ENCODE results near the gene AMY2B.
"Not testable (repeated sequence)": the region's sequence is repeated elsewhere in the genome, so short reads cannot be mapped to it uniquely, and the experiment has no call there.

Gene AMY2B
- total RNA-seq: 18.2 to 30.6 (median 25.4) reads per million in 3 donors

DNA sequence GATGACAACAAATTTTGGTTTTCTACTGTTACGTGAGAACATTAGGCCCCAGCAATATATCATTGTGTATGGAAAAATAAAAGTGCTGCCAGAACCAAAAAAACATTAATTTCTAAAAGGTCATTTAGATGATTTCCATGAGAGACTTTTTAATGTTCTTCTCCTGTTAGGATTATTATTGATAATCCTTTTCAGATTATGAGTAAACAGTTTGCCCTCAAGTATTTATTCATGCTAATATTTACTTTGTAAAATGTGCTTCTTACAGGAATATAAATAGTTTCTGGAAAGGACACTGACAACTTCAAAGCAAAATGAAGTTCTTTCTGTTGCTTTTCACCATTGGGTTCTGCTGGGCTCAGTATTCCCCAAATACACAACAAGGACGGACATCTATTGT is at the start of gene AMY2B:
Gene AMY2B, plus strand, starts transcription at position 301 of the 400 bp plus-strand sequence. Its CDS starts 14 bp downstream, at position 315.
- DNase-seq; H3K36me3 ChIP-seq (ENCODE audit: control insufficient read depth, insufficient read depth, low read length); H3K27me3 ChIP-seq (replicated peaks; ENCODE audit: control insufficient read depth, insufficient read depth, low read length, poor library complexity, severe bottlenecking); H3K4me3 ChIP-seq (ENCODE audit: insufficient read depth, low read depth, low read length, poor library complexity, severe bottlenecking); H3K9me3 ChIP-seq (ENCODE audit: control insufficient read depth, low read length); H3K4me1 ChIP-seq (ENCODE audit: control insufficient read depth, insufficient read depth, low read length, poor library complexity, severe bottlenecking); H3K27ac ChIP-seq (ENCODE audit: insufficient read depth, low read length, poor library complexity, severe bottlenecking): not testable (repeated sequence)

GRCh38 chr1:103523346-103523745 is 48.0 kb upstream of the AMY2B start:
- no peaks in the 10 kb centered on the region for H3K9me3 ChIP-seq (ENCODE audit: control insufficient read depth, low read length)
- no peak for DNase-seq
- no peak overlapping the region for H3K4me3 ChIP-seq (ENCODE audit: insufficient read depth, low read depth, low read length, poor library complexity, severe bottlenecking)
- H3K4me1 ChIP-seq (ENCODE audit: control insufficient read depth, insufficient read depth, low read length, poor library complexity, severe bottlenecking): peaks cover 10% of the 10 kb centered on the region
- no peak overlapping the region for H3K27ac ChIP-seq (ENCODE audit: insufficient read depth, low read length, poor library complexity, severe bottlenecking)
- no peaks in the 10 kb centered on the region for H3K27me3 ChIP-seq (replicated peaks; ENCODE audit: control insufficient read depth, insufficient read depth, low read length, poor library complexity, severe bottlenecking)
- H3K36me3 ChIP-seq (ENCODE audit: control insufficient read depth, insufficient read depth, low read length): no peaks in the 10 kb centered on the region

GRCh38 chr1:103525114-103525606 is 46.2 kb upstream of the AMY2B start:
- Histone ChIP-seq H3K27me3 (replicated peaks; ENCODE audit: control insufficient read depth, insufficient read depth, low read length, poor library complexity, severe bottlenecking) (no peaks in the 10 kb centered on the region), H3K4me3 (ENCODE audit: insufficient read depth, low read depth, low read length, poor library complexity, severe bottlenecking) (peak overlapping the region; percentile 53), H3K4me1 (ENCODE audit: control insufficient read depth, insufficient read depth, low read length, poor library complexity, severe bottlenecking) (peaks cover 14% of the 10 kb centered on the region), H3K9me3 (ENCODE audit: control insufficient read depth, low read length) (no peaks in the 10 kb centered on the region), H3K36me3 (ENCODE audit: control insufficient read depth, insufficient read depth, low read length) (no peaks in the 10 kb centered on the region), H3K27ac (ENCODE audit: insufficient read depth, low read length, poor library complexity, severe bottlenecking) (no peak overlapping the region)
- peak in 1 of 3 donors; percentile 1 for DNase-seq

GRCh38 chr1:103525607-103526507 is 45.5 kb upstream of the AMY2B start, which contains the start of gene RNPC3:
RNPC3 (plus strand) TSS chr1:103525699; CDS start chr1:103526071, 372 bp downstream.
- Histone ChIP-seq H3K27ac (ENCODE audit: insufficient read depth, low read length, poor library complexity, severe bottlenecking) (peak within 1 kb of the TSS; percentile 97), H3K4me3 (ENCODE audit: insufficient read depth, low read depth, low read length, poor library complexity, severe bottlenecking) (peak within 1 kb of the TSS; percentile 90), H3K9me3 (ENCODE audit: control insufficient read depth, low read length) (no peaks in the 10 kb centered on the region), H3K36me3 (ENCODE audit: control insufficient read depth, insufficient read depth, low read length) (no peaks in the 10 kb centered on the region), H3K27me3 (replicated peaks; ENCODE audit: control insufficient read depth, insufficient read depth, low read length, poor library complexity, severe bottlenecking) (no peaks in the 10 kb centered on the region), H3K4me1 (ENCODE audit: control insufficient read depth, insufficient read depth, low read length, poor library complexity, severe bottlenecking) (peaks cover 14% of the 10 kb centered on the region)
- peak; percentile 78 to 85 (median 80) for DNase-seq

- Histone ChIP-seq H3K4me1 (ENCODE audit: control insufficient read depth, insufficient read depth, low read length, poor library complexity, severe bottlenecking) (peaks cover 14% of the 10 kb centered on the region), H3K9me3 (ENCODE audit: control insufficient read depth, low read length) (no peaks in the 10 kb centered on the region), H3K27me3 (replicated peaks; ENCODE audit: control insufficient read depth, insufficient read depth, low read length, poor library complexity, severe bottlenecking) (no peaks in the 10 kb centered on the region), H3K27ac (ENCODE audit: insufficient read depth, low read length, poor library complexity, severe bottlenecking) (no peak overlapping the region), H3K4me3 (ENCODE audit: insufficient read depth, low read depth, low read length, poor library complexity, severe bottlenecking) (no peak overlapping the region), H3K36me3 (ENCODE audit: control insufficient read depth, insufficient read depth, low read length) (no peaks in the 10 kb centered on the region)
- DNase-seq: no peak
Measured at GRCh38 chr1:103527331-103527730, 44.1 kb upstream of the AMY2B start.

DNA sequence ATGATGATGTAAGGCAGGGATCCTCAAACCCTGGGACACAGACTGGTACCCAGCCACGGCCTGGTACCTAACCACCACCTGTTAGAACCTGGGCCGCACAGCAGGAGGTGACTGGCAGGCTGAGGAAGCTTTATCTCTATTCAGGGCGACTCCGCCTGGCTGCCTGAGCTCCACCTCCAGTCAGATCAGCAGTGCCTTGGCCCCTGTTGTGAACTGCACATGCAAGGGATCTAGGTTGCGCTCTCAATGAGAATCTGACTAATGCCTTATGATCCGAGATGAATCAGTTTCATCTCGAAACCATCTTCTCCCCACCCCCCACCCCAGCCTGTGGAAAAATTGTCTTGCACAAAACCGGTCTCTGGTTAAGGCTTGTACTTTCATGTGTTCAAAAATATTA is 41.6 kb upstream of the AMY2B start:
- H3K36me3 ChIP-seq (ENCODE audit: control insufficient read depth, insufficient read depth, low read length): peaks cover under 1% of the 10 kb centered on the region
- peak in 1 of 3 donors; percentile 2 for DNase-seq
- no peaks in the 10 kb centered on the region for H3K9me3 ChIP-seq (ENCODE audit: control insufficient read depth, low read length)
- H3K4me3 ChIP-seq (ENCODE audit: insufficient read depth, low read depth, low read length, poor library complexity, severe bottlenecking): no peak overlapping the region
- no peak overlapping the region for H3K27ac ChIP-seq (ENCODE audit: insufficient read depth, low read length, poor library complexity, severe bottlenecking)
- H3K4me1 ChIP-seq (ENCODE audit: control insufficient read depth, insufficient read depth, low read length, poor library complexity, severe bottlenecking): peaks cover 14% of the 10 kb centered on the region
- no peaks in the 10 kb centered on the region for H3K27me3 ChIP-seq (replicated peaks; ENCODE audit: control insufficient read depth, insufficient read depth, low read length, poor library complexity, severe bottlenecking)

DNA sequence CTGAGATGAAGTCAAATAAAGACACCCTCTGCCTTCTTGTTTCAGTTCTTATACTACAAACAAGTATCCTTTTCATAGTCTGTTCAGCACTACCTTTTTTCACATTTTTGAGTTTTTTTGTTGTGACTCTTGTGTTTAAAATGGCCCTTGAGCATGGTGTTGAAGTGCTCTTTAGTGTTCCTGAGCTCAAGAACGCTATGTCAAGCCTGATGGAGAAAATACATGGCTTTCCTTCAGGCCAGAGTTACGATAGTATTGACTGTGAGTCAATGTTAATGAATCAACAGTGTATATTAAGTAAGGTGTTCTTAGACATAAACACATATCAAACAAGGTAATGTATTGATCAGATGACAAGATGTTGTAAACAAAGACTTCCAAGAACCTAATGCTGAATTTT is 33.2 kb upstream of the AMY2B start:
- H3K27ac ChIP-seq (ENCODE audit: insufficient read depth, low read length, poor library complexity, severe bottlenecking): no peak overlapping the region
- no peak for DNase-seq
- H3K4me3 ChIP-seq (ENCODE audit: insufficient read depth, low read depth, low read length, poor library complexity, severe bottlenecking): no peak overlapping the region
- H3K9me3 ChIP-seq (ENCODE audit: control insufficient read depth, low read length): no peaks in the 10 kb centered on the region
- H3K36me3 ChIP-seq (ENCODE audit: control insufficient read depth, insufficient read depth, low read length): peaks cover 61% of the 10 kb centered on the region
- no peaks in the 10 kb centered on the region for H3K27me3 ChIP-seq (replicated peaks; ENCODE audit: control insufficient read depth, insufficient read depth, low read length, poor library complexity, severe bottlenecking)
- no peaks in the 10 kb centered on the region for H3K4me1 ChIP-seq (ENCODE audit: control insufficient read depth, insufficient read depth, low read length, poor library complexity, severe bottlenecking)

- H3K36me3 ChIP-seq (ENCODE audit: control insufficient read depth, insufficient read depth, low read length): peaks cover 77% of the 10 kb centered on the region
Measured at GRCh38 chr1:103541431-103541830, 30.0 kb upstream of the AMY2B start.

GRCh38 chr1:103546496-103546895 is 24.9 kb upstream of the AMY2B start:
- no peak for DNase-seq
- H3K4me3 ChIP-seq (ENCODE audit: insufficient read depth, low read depth, low read length, poor library complexity, severe bottlenecking): no peak overlapping the region
- H3K27me3 ChIP-seq (replicated peaks; ENCODE audit: control insufficient read depth, insufficient read depth, low read length, poor library complexity, severe bottlenecking): no peaks in the 10 kb centered on the region
- H3K4me1 ChIP-seq (ENCODE audit: control insufficient read depth, insufficient read depth, low read length, poor library complexity, severe bottlenecking): no peaks in the 10 kb centered on the region
- H3K36me3 ChIP-seq (ENCODE audit: control insufficient read depth, insufficient read depth, low read length): peaks cover 72% of the 10 kb centered on the region
- no peak overlapping the region for H3K27ac ChIP-seq (ENCODE audit: insufficient read depth, low read length, poor library complexity, severe bottlenecking)
- H3K9me3 ChIP-seq (ENCODE audit: control insufficient read depth, low read length): no peaks in the 10 kb centered on the region

More at GRCh38 chr1:103541431-103541830, 30.0 kb upstream of the AMY2B start:
- H3K4me3 ChIP-seq (ENCODE audit: insufficient read depth, low read depth, low read length, poor library complexity, severe bottlenecking): no peak overlapping the region
- DNase-seq: no peak
- H3K9me3 ChIP-seq (ENCODE audit: control insufficient read depth, low read length): no peaks in the 10 kb centered on the region
- H3K4me1 ChIP-seq (ENCODE audit: control insufficient read depth, insufficient read depth, low read length, poor library complexity, severe bottlenecking): no peaks in the 10 kb centered on the region
- H3K27ac ChIP-seq (ENCODE audit: insufficient read depth, low read length, poor library complexity, severe bottlenecking): no peak overlapping the region
- H3K27me3 ChIP-seq (replicated peaks; ENCODE audit: control insufficient read depth, insufficient read depth, low read length, poor library complexity, severe bottlenecking): no peaks in the 10 kb centered on the region

DNA sequence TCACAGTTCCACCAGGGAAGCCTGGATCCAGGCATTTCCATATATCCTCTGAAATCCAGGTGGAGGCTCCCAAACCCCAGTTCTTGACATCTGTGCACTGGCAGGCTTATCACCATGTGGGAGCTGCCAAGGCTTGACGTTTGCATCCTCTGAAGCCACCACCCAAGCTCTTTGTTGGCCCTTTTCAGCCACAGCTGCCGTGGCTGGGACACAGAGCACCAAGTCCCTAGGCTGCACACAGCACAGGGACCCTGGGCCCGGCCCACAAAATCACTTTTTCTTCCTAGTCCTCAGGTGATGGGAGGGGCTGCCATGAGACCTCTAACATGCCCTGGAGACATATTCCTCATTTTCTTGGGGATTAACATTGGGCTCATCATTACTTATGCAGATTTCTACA is 23.5 kb upstream of the AMY2B start:
- Histone ChIP-seq H3K27ac (ENCODE audit: insufficient read depth, low read length, poor library complexity, severe bottlenecking) (no peak overlapping the region), H3K4me1 (ENCODE audit: control insufficient read depth, insufficient read depth, low read length, poor library complexity, severe bottlenecking) (no peaks in the 10 kb centered on the region), H3K27me3 (replicated peaks; ENCODE audit: control insufficient read depth, insufficient read depth, low read length, poor library complexity, severe bottlenecking) (no peaks in the 10 kb centered on the region), H3K4me3 (ENCODE audit: insufficient read depth, low read depth, low read length, poor library complexity, severe bottlenecking) (no peak overlapping the region), H3K36me3 (ENCODE audit: control insufficient read depth, insufficient read depth, low read length) (peaks cover 71% of the 10 kb centered on the region), H3K9me3 (ENCODE audit: control insufficient read depth, low read length) (no peaks in the 10 kb centered on the region)
- no peak for DNase-seq

Data from effector memory CD4-positive, alpha-beta T cell (primary cell).